Fibroblast of the aortic adventitia (primary cell): Measurements from ENCODE around the gene DUS1L. TPM values are rescaled to one million over a fixed set of nuclear protein-coding genes. Genes with fewer than 3 reads are reported as not detected.
A peak's percentile ranks its signal among the peaks of the same experiment; 100 is the strongest.

ENCODE experiments used
- DNase-seq: peaks from one replicate; pipeline ENCODE4 v3.0.0-alpha.2; 2010; ENCODE audit warnings: low read depth
- H3K4me3 ChIP-seq: 2 replicates; pipeline ENCODE4 v1.5.1; 2011; ENCODE audit warnings: low read depth, mild to moderate bottlenecking, control low read depth, low read length, moderate library complexity
- total RNA-seq: library from RNA; depleted of rRNA; stranded (reverse); fragments of >200 nt; gene quantifications from 2 replicates; pipeline ENCODE4 v1.2.3, GENCODE V29; 2012; ENCODE audit warnings: low replicate concordance
- TF ChIP-seq, protein P1 (sequence below): IDR thresholded peaks from 2 replicates; pipeline ENCODE4 v1.5.1; 2011; ENCODE audit warnings: mild to moderate bottlenecking, low read length, control low read depth, inconsistent platforms; ENCODE audit not compliant: insufficient read depth

DUS1L gene
- total RNA-seq, 1 donor: 33.8 TPM

DNA sequence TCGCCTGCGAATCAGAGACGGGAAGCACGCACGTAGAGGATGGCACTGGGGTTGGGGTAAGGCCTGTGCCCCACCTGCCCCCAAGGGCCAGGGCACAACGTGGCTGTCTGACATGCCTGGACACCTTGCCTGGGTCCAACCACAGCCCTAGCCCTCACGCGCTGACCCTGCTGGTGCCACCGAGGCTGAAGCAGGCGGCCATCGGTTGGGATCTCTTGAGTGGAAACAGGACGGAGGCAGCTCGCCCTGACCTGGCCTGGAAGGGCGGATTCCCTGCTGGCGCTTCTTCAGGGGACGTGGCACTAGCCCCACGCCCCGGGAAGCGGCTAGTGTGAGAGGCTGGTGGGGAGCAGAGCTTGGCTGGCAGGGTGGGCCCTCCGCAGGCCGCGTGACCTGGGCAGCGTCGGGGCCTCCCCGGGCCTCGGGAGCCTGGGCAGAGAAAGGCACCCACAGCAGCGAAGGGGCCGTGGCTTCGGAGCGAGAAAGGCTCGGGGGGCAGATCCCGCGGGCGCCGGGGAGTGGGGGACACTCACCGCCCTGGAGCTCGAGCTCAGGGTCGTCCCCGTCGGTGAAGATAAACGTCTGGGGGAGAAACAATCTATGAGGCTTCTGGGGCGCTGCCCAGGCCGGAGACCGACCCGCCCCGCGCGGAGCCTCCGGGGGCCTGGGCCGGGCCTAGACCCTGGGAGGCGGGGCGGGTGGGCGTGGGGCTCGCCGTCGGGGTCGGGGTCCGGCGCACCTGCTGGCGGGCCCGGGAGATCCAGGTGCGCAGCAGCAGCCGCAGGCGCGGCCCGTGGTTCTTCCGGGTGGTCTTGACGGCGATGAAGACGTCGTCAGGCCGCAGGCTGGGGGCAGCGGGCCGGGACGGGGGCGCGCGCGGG is 14.6 kb downstream of the DUS1L start:
- peak overlapping the region; percentile 80 for H3K4me3 ChIP-seq
- peak; percentile 19 for DNase-seq
- TF ChIP-seq, protein P1, sequence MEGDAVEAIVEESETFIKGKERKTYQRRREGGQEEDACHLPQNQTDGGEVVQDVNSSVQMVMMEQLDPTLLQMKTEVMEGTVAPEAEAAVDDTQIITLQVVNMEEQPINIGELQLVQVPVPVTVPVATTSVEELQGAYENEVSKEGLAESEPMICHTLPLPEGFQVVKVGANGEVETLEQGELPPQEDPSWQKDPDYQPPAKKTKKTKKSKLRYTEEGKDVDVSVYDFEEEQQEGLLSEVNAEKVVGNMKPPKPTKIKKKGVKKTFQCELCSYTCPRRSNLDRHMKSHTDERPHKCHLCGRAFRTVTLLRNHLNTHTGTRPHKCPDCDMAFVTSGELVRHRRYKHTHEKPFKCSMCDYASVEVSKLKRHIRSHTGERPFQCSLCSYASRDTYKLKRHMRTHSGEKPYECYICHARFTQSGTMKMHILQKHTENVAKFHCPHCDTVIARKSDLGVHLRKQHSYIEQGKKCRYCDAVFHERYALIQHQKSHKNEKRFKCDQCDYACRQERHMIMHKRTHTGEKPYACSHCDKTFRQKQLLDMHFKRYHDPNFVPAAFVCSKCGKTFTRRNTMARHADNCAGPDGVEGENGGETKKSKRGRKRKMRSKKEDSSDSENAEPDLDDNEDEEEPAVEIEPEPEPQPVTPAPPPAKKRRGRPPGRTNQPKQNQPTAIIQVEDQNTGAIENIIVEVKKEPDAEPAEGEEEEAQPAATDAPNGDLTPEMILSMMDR: no peak

DNA sequence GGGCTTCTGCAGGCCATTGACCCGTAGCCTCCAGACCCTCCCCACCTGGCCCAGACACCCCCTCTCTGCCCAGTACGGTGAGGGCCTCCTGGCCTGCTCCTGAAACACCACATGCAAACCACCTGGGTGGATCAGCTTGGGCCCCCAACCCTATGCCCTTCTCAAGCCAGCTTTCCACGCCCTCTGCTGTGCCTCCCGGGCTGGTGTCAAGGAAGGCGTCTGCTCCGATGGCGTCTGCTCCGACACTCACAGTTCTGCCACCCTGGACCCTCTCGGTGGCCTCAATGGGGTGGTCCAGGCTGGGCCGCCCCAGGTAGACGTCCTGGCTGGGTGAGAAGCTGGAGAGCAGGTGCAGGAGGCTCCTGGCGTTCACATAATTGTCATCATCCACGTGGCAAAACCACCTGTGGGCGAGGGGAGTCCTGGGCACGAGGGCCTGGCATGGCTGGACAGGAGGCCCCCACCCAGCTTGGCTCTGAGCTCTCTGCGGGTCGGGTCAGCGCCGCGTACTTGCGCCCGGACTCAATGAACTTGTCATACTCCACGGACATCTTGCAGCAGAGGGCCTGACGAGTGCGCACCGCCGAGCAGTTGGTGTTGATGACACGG is 15.3 kb downstream of the DUS1L start:
- DNase-seq: no peak
- peak overlapping the region; percentile 80 for H3K4me3 ChIP-seq
- TF ChIP-seq, protein P1: no peak

DNA sequence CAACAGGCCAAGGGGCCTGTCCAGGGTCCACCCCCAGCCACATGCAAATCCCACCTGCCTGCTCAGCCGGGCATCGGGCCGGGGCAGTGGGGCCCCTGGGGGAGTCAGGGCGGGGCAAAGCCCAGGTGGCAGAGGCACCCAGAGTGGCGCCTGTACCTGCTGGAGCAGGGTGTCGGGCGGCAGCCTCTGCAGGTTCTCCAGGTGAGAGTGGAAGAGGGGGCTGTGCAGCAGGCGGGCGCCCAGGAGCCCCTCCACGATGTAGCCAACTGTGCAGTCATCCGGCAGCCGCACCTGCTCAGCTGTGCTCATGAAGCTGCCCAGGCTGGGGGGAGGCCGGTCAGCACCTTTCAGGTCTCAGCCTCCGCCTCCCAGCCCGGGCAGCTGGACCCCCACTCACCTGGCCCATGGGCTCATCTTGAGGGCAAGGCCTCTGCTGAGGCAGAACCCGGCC is 16.1 kb downstream of the DUS1L start:
- no peak for DNase-seq
- TF ChIP-seq, protein P1: no peak
- no peak overlapping the region for H3K4me3 ChIP-seq

DNA sequence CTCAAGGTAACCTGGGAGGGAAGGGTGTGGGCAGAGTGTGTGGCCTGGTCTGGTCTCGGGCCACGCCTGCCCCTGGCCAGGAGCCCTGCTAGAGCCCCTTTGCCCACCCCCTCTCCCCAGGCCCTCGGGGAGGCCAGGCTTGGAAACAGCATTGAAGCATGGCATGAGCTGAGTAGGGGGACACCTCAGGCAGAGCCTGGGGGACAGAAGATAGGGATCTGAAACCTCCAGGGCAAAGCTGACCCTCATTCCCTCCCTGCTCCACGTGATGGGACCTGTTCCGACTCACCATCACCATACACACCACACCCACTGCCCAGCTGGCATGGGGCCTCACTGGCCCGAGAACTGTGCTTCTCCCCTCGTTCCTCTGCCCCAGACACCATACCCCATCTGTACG is 16.5 kb downstream of the DUS1L start:
- TF ChIP-seq, protein P1: no peak

DNA sequence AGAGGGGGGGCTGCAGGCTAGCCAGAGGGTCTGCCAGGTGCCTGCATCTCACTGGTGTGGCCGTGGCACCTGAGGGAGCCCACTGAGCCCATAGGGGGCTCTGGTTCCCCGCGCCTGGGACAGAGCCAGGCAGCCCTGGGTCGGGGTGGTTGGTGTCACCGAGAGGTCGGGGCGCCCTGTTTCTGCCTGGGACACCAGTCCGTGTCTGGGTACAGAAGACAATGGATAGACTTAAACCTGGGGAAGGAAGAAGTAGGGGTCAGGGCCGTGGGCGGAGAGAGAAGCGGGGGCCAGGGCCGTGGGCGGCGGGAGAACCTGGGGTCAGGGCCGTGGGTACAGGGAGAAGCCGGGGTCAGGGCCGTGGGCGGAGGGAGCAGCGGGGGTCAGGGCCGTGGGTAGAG is 17.0 kb downstream of the DUS1L start:
- TF ChIP-seq, protein P1: no peak
- DNase-seq: no peak
- H3K4me3 ChIP-seq: no peak overlapping the region

More for the DNA sequence above, 16.5 kb downstream of the DUS1L start:
- no peak overlapping the region for H3K4me3 ChIP-seq
- no peak for DNase-seq

DNA sequence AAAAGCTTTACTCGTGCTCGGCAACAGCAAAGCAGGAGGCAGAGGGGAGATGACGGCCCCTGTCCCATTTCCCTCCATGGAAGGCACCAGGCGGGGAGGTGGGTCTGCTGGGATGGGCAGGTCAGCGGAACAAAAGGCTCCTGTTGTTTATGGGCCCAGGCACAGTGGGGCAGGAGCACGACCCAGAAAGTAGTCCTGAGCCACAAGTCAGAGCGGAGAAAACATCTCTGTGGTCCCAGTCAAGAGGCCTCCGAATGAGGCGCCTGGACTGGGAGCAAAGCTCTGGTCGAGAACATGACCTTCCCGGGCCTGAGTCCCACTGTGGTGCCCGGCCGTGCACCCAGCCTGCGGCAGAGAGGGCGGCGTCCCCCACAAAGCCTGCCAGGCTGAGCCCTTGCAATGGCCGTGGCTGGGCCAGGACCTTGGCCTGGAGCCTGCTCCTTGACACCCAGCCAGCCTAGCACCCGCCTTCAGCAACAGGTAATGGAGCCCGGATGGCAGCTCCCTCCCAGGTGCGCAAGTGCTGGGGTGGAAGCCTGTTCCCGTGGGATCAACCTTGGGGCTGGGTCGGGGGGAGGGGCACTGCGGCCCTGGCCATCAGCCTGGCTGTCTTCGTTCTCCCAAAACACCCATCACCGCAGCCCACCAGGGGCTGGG is 17.6 kb downstream of the DUS1L start:
- DNase-seq: no peak
- no peak overlapping the region for H3K4me3 ChIP-seq
- TF ChIP-seq, protein P1: no peak
